ENCODE results near the gene ABLIM2.

The ABLIM2 gene

GRCh38 chr4:8198206-8198905 is 39.7 kb upstream of the ABLIM2 start:
- TF ChIP-seq CTCF (conservative IDR thresholded peaks at IDR 0.05) (no peak), ZFX (IDR thresholded peaks at IDR 0.05) (no peak)
- peak overlapping the region; percentile 80 for H3K27ac ChIP-seq

DNA sequence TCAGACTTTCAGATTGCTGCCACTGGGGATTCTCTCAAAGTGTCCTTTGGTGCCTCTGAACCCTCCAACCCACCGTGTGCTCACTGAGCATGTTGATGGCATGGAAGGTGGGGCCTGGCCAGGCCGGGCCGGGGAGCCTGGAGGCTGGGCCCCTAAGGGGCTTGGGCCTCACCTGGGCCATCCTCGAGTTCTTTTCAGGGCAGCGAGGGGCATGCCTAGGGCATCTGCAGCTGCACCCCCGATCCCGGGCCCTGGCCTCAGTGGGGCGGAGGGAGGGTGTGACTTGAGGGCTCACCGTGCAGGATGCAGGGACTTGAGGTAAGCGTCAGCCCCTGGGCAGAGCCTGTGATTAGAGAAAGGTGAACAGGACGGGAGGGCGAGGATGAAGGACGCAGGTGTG is 38.9 kb upstream of the ABLIM2 start:
- no peak for TF ChIP-seq ZFX (IDR thresholded peaks at IDR 0.05)
- no peak for TF ChIP-seq CTCF (conservative IDR thresholded peaks at IDR 0.05)
- peak overlapping the region; percentile 80; the same call in 1 of the 2 replicates for H3K27ac ChIP-seq

- TF ChIP-seq CTCF (conservative IDR thresholded peaks at IDR 0.05): no peak
- TF ChIP-seq ZFX (IDR thresholded peaks at IDR 0.05): no peak
- no peak overlapping the region for H3K27ac ChIP-seq
Observed at GRCh38 chr4:8195841-8196458, 37.3 kb upstream of the ABLIM2 start.

DNA sequence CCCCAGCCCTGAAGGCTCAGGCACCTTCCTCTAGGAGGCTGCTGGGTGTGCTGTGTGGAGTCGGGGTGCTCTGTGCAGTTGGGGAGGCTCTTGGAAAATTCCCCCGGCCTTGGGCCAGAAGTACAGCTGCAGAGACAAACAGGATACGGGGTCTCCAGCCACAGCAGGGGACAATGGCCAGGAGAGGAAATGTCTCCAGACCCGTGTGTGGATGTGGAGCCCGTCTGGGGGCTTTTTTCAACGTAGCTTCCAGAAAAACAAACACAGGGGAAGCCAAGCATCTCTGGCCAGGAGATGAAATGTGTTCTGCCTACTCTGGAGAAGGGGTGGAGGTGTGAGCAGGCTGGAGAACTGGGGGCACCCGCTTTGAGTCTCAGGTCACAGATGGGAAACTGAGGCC is 36.8 kb upstream of the ABLIM2 start:
- TF ChIP-seq CTCF (conservative IDR thresholded peaks at IDR 0.05) (no peak), ZFX (IDR thresholded peaks at IDR 0.05) (no peak)
- no peak overlapping the region for H3K27ac ChIP-seq

- TF ChIP-seq CTCF (conservative IDR thresholded peaks at IDR 0.05): no peak
- no peak for TF ChIP-seq ZFX (IDR thresholded peaks at IDR 0.05)
- no peak overlapping the region for H3K27ac ChIP-seq
Observed at GRCh38 chr4:8194306-8195242, 36.0 kb upstream of the ABLIM2 start.

DNA sequence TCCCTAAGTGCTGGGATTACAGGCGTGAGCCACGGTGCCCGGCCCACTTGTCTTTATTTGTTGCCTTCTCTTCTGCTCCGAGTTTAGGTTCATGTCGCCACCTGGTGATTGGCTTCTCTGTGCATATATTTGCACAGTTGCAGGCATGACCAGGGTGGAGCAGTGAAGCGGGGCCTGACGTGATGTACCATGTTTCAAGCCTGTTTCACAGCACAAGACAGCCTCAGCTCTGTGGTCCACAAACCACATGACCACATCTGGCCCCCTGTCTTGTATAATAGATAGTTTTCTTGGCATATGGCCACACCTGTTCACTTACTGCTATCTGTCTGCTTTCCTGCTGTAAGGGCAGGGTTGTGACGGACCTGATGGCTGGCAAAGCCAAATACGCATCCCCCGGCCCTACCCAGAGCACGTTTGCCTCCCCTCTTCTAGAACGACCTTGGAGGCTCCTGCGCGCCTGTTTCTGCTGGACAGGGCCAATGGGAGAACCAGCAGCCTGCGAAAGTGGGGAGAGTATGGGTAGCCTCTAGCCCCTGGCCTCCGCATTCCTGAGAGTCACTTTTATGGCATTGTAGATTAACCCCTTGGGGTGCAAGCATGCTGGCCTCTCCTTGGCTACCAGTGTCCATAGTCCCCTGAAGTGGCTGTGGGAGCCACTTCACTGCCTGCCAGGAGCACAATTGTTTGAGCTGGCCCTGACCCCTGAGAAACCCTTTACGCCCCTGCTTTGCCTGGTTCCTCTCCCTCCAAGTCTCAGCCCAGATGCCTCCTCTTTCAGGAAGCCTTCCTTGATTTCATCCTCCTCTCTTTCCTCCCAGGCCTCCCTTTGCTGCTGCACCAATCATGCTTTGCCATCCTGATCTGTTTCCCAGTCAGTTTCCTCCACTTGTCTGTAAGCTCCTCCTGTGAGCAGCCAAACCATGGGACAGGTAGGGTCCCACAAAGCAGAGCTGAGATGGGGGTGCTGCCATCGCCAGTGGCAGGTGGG is 34.4 kb upstream of the ABLIM2 start:
- no peak overlapping the region for H3K27ac ChIP-seq
- no peak for TF ChIP-seq ZFX (IDR thresholded peaks at IDR 0.05)
- TF ChIP-seq CTCF (conservative IDR thresholded peaks at IDR 0.05): no peak

Measured in C4-2B (cell line).